ENCODE measurements around the gene EML6. TPM values are rescaled to one million over a fixed set of nuclear protein-coding genes. Genes with fewer than 3 reads are reported as not detected.
A peak's percentile ranks its signal among the peaks of the same experiment; 100 is the strongest.

The EML6 gene
- total RNA-seq, 2 experiments from 2014 or later, result 0.78 to 1.3 TPM

GRCh38 chr2:54957321-54957999 is 234.0 kb downstream of the EML6 start:
- no peaks in the 10 kb centered on the region for H3K4me1 Mint-ChIP-seq (ENCODE audit: low read depth)
- no peak overlapping the region for H3K4me3 Mint-ChIP-seq
- ChIA-PET POLR2A (interaction anchor here (0.6 kb wide), 1 partner anchor 188 kb away, joined by 3 read pairs; no protein-coding TSS in a partner anchor), CTCF (interaction anchor here (0.6 to 0.7 kb wide), 2 partner anchors 10 to 211 kb away, joined by 3 read pairs; no protein-coding TSS in a partner anchor)
- no peaks in the 10 kb centered on the region for H3K36me3 Mint-ChIP-seq (ENCODE audit: low read depth)
- ATAC-seq, result no peak
- no peak overlapping the region for H3K27ac Mint-ChIP-seq
- H3K27me3 Mint-ChIP-seq (ENCODE audit: low read depth), result no peaks in the 10 kb centered on the region
- no peaks in the 10 kb centered on the region for H3K9me3 Mint-ChIP-seq (ENCODE audit: insufficient read depth)
- DNase-seq, result peak; percentile 13

GRCh38 chr2:54958717-54959371 is 235.4 kb downstream of the EML6 start:
- CTCF ChIA-PET, result no interaction called here
- no peak for ATAC-seq
- Mint-ChIP-seq H3K27me3 (ENCODE audit: low read depth) (no peaks in the 10 kb centered on the region), H3K36me3 (ENCODE audit: low read depth) (no peaks in the 10 kb centered on the region), H3K4me3 (no peak overlapping the region), H3K9me3 (ENCODE audit: insufficient read depth) (no peaks in the 10 kb centered on the region), H3K27ac (no peak overlapping the region), H3K4me1 (ENCODE audit: low read depth) (no peaks in the 10 kb centered on the region)
- POLR2A ChIA-PET, result no interaction called here
- peak; percentile 18 for DNase-seq

- H3K4me1 Mint-ChIP-seq (ENCODE audit: low read depth), result peaks cover 5% of the 10 kb centered on the region
- H3K27ac Mint-ChIP-seq, result no peak overlapping the region
- POLR2A ChIA-PET, result no interaction called here
- CTCF ChIA-PET, result interaction anchor here (1.1 kb wide), 1 partner anchor 62 kb away, joined by 3 read pairs; no protein-coding TSS in a partner anchor
- no peak for ATAC-seq
- no peaks in the 10 kb centered on the region for H3K9me3 Mint-ChIP-seq (ENCODE audit: insufficient read depth)
- H3K36me3 Mint-ChIP-seq (ENCODE audit: low read depth), result no peaks in the 10 kb centered on the region
- H3K4me3 Mint-ChIP-seq, result no peak overlapping the region
- peak; percentile 17 for DNase-seq
- H3K27me3 Mint-ChIP-seq (ENCODE audit: low read depth), result no peaks in the 10 kb centered on the region
These were observed 236.7 kb downstream of the EML6 start for GRCh38 chr2:54960164-54960563.

GRCh38 chr2:54962511-54962910 is 239.0 kb downstream of the EML6 start:
- POLR2A ChIA-PET, result no interaction called here
- H3K27ac Mint-ChIP-seq, result no peak overlapping the region
- H3K4me1 Mint-ChIP-seq (ENCODE audit: low read depth), result peaks cover 17% of the 10 kb centered on the region
- no peak for ATAC-seq
- CTCF ChIA-PET, result interaction anchor here (1.1 kb wide), 1 partner anchor 10 kb away, joined by 3 read pairs; no protein-coding TSS in a partner anchor
- H3K36me3 Mint-ChIP-seq (ENCODE audit: low read depth), result no peaks in the 10 kb centered on the region
- no peaks in the 10 kb centered on the region for H3K9me3 Mint-ChIP-seq (ENCODE audit: insufficient read depth)
- no peak overlapping the region for H3K4me3 Mint-ChIP-seq
- DNase-seq, result no peak
- no peaks in the 10 kb centered on the region for H3K27me3 Mint-ChIP-seq (ENCODE audit: low read depth)

- ChIA-PET CTCF (interaction anchor here (1.1 kb wide), 1 partner anchor 9 kb away, joined by 3 read pairs; no protein-coding TSS in a partner anchor), POLR2A (no interaction called here)
- no peaks in the 10 kb centered on the region for H3K36me3 Mint-ChIP-seq (ENCODE audit: low read depth)
- H3K27me3 Mint-ChIP-seq (ENCODE audit: low read depth), result no peaks in the 10 kb centered on the region
- peaks cover 17% of the 10 kb centered on the region for H3K4me1 Mint-ChIP-seq (ENCODE audit: low read depth)
- no peak overlapping the region for H3K4me3 Mint-ChIP-seq
- ATAC-seq (no peak), DNase-seq (no peak)
- no peak overlapping the region for H3K27ac Mint-ChIP-seq
- H3K9me3 Mint-ChIP-seq (ENCODE audit: insufficient read depth), result no peaks in the 10 kb centered on the region
These were observed 239.5 kb downstream of the EML6 start for GRCh38 chr2:54962935-54963440.

- POLR2A ChIA-PET, result no interaction called here
- no peaks in the 10 kb centered on the region for H3K9me3 Mint-ChIP-seq (ENCODE audit: insufficient read depth)
- H3K4me1 Mint-ChIP-seq (ENCODE audit: low read depth), result peaks cover 17% of the 10 kb centered on the region
- no peak overlapping the region for H3K27ac Mint-ChIP-seq
- no peak for DNase-seq
- H3K36me3 Mint-ChIP-seq (ENCODE audit: low read depth), result no peaks in the 10 kb centered on the region
- no peak overlapping the region for H3K4me3 Mint-ChIP-seq
- no peak for ATAC-seq
- no peaks in the 10 kb centered on the region for H3K27me3 Mint-ChIP-seq (ENCODE audit: low read depth)
- CTCF ChIA-PET, result interaction anchor here (1.1 kb wide), 1 partner anchor 9 kb away, joined by 3 read pairs; no protein-coding TSS in a partner anchor
These were observed 240.0 kb downstream of the EML6 start for GRCh38 chr2:54963476-54963875.

- Mint-ChIP-seq H3K27me3 (ENCODE audit: low read depth) (no peaks in the 10 kb centered on the region), H3K4me1 (ENCODE audit: low read depth) (peaks cover 17% of the 10 kb centered on the region), H3K9me3 (ENCODE audit: insufficient read depth) (no peaks in the 10 kb centered on the region), H3K27ac (no peak overlapping the region), H3K36me3 (ENCODE audit: low read depth) (no peaks in the 10 kb centered on the region), H3K4me3 (no peak overlapping the region)
- CTCF ChIA-PET, result no interaction called here
- ATAC-seq (no peak), DNase-seq (no peak)
- POLR2A ChIA-PET, result no interaction called here
These were observed 240.8 kb downstream of the EML6 start for GRCh38 chr2:54964271-54964670.

- Mint-ChIP-seq H3K36me3 (ENCODE audit: low read depth) (peaks cover 2% of the 10 kb centered on the region), H3K4me3 (no peak overlapping the region), H3K27ac (peak overlapping the region; percentile 16), H3K4me1 (ENCODE audit: low read depth) (peaks cover 17% of the 10 kb centered on the region), H3K9me3 (ENCODE audit: insufficient read depth) (no peaks in the 10 kb centered on the region), H3K27me3 (ENCODE audit: low read depth) (no peaks in the 10 kb centered on the region)
- DNase-seq, result no peak
- ChIA-PET CTCF (no interaction called here), POLR2A (no interaction called here)
- no peak for ATAC-seq
These were observed 241.4 kb downstream of the EML6 start for GRCh38 chr2:54964816-54965215.

GRCh38 chr2:54965425-54965824 is 242.0 kb downstream of the EML6 start:
- POLR2A ChIA-PET, result no interaction called here
- Mint-ChIP-seq H3K9me3 (ENCODE audit: insufficient read depth) (no peaks in the 10 kb centered on the region), H3K4me3 (no peak overlapping the region), H3K27ac (peak overlapping the region; percentile 18), H3K4me1 (ENCODE audit: low read depth) (peaks cover 17% of the 10 kb centered on the region), H3K36me3 (ENCODE audit: low read depth) (peaks cover 6% of the 10 kb centered on the region), H3K27me3 (ENCODE audit: low read depth) (no peaks in the 10 kb centered on the region)
- CTCF ChIA-PET, result no interaction called here
- DNase-seq, result no peak
- no peak for ATAC-seq

- CTCF ChIA-PET, result interaction anchor here (1.1 to 1.4 kb wide), 2 partner anchors 44 to 128 kb away, joined by 3 read pairs; no protein-coding TSS in a partner anchor
- POLR2A ChIA-PET, result interaction anchor here (0.6 kb wide), 1 partner anchor 54 kb away, joined by 4 read pairs; no protein-coding TSS in a partner anchor
- DNase-seq, result no peak
- no peak overlapping the region for H3K27ac Mint-ChIP-seq
- no peaks in the 10 kb centered on the region for H3K9me3 Mint-ChIP-seq (ENCODE audit: insufficient read depth)
- no peak overlapping the region for H3K4me3 Mint-ChIP-seq
- no peaks in the 10 kb centered on the region for H3K27me3 Mint-ChIP-seq (ENCODE audit: low read depth)
- no peak for ATAC-seq
- H3K36me3 Mint-ChIP-seq (ENCODE audit: low read depth), result peaks cover 6% of the 10 kb centered on the region
- peaks cover 17% of the 10 kb centered on the region for H3K4me1 Mint-ChIP-seq (ENCODE audit: low read depth)
These were observed 242.8 kb downstream of the EML6 start for GRCh38 chr2:54966165-54966832.

- POLR2A ChIA-PET, result no interaction called here
- ATAC-seq (no peak), DNase-seq (no peak)
- H3K36me3 Mint-ChIP-seq (ENCODE audit: low read depth), result peaks cover 6% of the 10 kb centered on the region
- H3K4me1 Mint-ChIP-seq (ENCODE audit: low read depth), result peaks cover 17% of the 10 kb centered on the region
- CTCF ChIA-PET, result interaction anchor here (1.1 to 1.4 kb wide), 2 partner anchors 43 to 128 kb away, joined by 3 read pairs; no protein-coding TSS in a partner anchor
- H3K27me3 Mint-ChIP-seq (ENCODE audit: low read depth), result no peaks in the 10 kb centered on the region
- H3K27ac Mint-ChIP-seq, result no peak overlapping the region
- no peak overlapping the region for H3K4me3 Mint-ChIP-seq
- H3K9me3 Mint-ChIP-seq (ENCODE audit: insufficient read depth), result no peaks in the 10 kb centered on the region
These were observed 243.4 kb downstream of the EML6 start for GRCh38 chr2:54966837-54967236.

GRCh38 chr2:54967269-54967668 is 243.8 kb downstream of the EML6 start:
- ATAC-seq, result no peak
- Mint-ChIP-seq H3K4me1 (ENCODE audit: low read depth) (peaks cover 17% of the 10 kb centered on the region), H3K9me3 (ENCODE audit: insufficient read depth) (no peaks in the 10 kb centered on the region), H3K27me3 (ENCODE audit: low read depth) (no peaks in the 10 kb centered on the region), H3K4me3 (no peak overlapping the region), H3K36me3 (ENCODE audit: low read depth) (peaks cover 6% of the 10 kb centered on the region), H3K27ac (peak overlapping the region; percentile 37)
- ChIA-PET CTCF (interaction anchor here (1.1 to 1.4 kb wide), 2 partner anchors 43 to 129 kb away, joined by 3 read pairs; no protein-coding TSS in a partner anchor), POLR2A (no interaction called here)
- no peak for DNase-seq

Data from activated CD8-positive, alpha-beta T cell treated with anti-CD3 and anti-CD28 coated beads, Interleukin-2, amount 10 ng/mL, durations not matched to agents 7 days and 5 days (primary cell).